Naive thymus-derived CD8-positive, alpha-beta T cell (primary cell): ENCODE results near the gene SARS1. TPM values are rescaled to one million over a fixed set of nuclear protein-coding genes. Genes with fewer than 3 reads are reported as not detected.

Source experiments
- ATAC-seq, 2 donors: fragments of 150-1000 bp; cut with Tn5 transposase in 1 of 2; sonication (Bioruptor Pico), chemical (Tn5 transposase) in 1 of 2; 1 replicate in 1 of 2; 2 replicates in 1 of 2; pipeline ENCODE4 v1.10.0; 2021; ENCODE audit warnings: mild to moderate bottlenecking in 2 of 2, moderate library complexity in 2 of 2
- POLR2A ChIA-PET: fragments of 350-600 bp; sonication (Branson Sonifier 250); formaldehyde crosslinking; loops from one replicate; lab custom pipeline; 2021; ENCODE audit warnings: antibody characterized with exemption; lab: Charles Lee
- DNase-seq, 10 donors: peaks; one replicate each; pipeline versions ENCODE4 v3.0.0 to v3.0.0-alpha.2; 2020 to 2022
- H3K27ac Mint-ChIP-seq, 10 donors: one replicate each; pipeline ENCODE4 v1.8.0; 2020 to 2022; ENCODE audit warnings: mild to moderate bottlenecking in 10 of 10, mixed read lengths in 10 of 10, moderate library complexity in 4 of 10, inconsistent platforms in 1 of 10
- H3K27me3 Mint-ChIP-seq, 5 donors: one replicate each; pipeline ENCODE4 v1.8.0; 2021 to 2022; ENCODE audit warnings: mixed read lengths in 5 of 5
- H3K36me3 Mint-ChIP-seq, 3 donors: one replicate each; pipeline ENCODE4 v1.8.0; 2020 to 2022; ENCODE audit warnings: mixed read lengths in 3 of 3, mild to moderate bottlenecking in 2 of 3, inconsistent platforms in 1 of 3
- H3K4me1 Mint-ChIP-seq, 4 donors: one replicate each; pipeline ENCODE4 v1.8.0; 2021 to 2022; ENCODE audit warnings: mixed read lengths in 4 of 4
- H3K4me3 Mint-ChIP-seq, 10 donors: one replicate each; pipeline ENCODE4 v1.8.0; 2020 to 2022; ENCODE audit warnings: mild to moderate bottlenecking in 10 of 10, mixed read lengths in 10 of 10, moderate library complexity in 6 of 10, inconsistent platforms in 1 of 10
- H3K9me3 Mint-ChIP-seq, 9 donors: one replicate each; pipeline ENCODE4 v1.8.0; 2020 to 2022; ENCODE audit warnings: mixed read lengths in 9 of 9, mild to moderate bottlenecking in 3 of 9, inconsistent platforms in 1 of 9, moderate library complexity in 1 of 9
- polyA plus RNA-seq, 3 donors: library from polyadenylated mRNA; unstranded; fragments of 300-500 nt; fragmentation: Illumina TruSeq; gene quantifications; one replicate each; pipeline ENCODE4 v1.2.3, GENCODE V29; 2021
- total RNA-seq, 8 experiments: library from RNA in 2 of 8; stranded (reverse) in 2 of 8; gene quantifications; one replicate each; pipeline ENCODE4 v1.2.3 and lab custom pipeline; 2021 to 2026

SARS1 gene
- total and polyA plus RNA-seq, 5 experiments from 2014 or later, result 117 to 211 (median 154) TPM

- ATAC-seq, result no peak
- Mint-ChIP-seq H3K4me3 (no peak overlapping the region), H3K27ac (peak overlapping the region in 2 of 10 donors; percentile 13 to 47), H3K9me3 (no peaks in the 10 kb centered on the region), H3K4me1 (peaks cover 13 to 27% (median 18%) of the 10 kb centered on the region in 4 donors), H3K27me3 (peaks cover 0 to 4% (median 0%) of the 10 kb centered on the region in 5 donors), H3K36me3 (peaks cover 0 to 62% (median 6%) of the 10 kb centered on the region in 3 donors)
- POLR2A ChIA-PET, result no interaction called here
- DNase-seq, result no peak
Measured at GRCh38 chr1:109237512-109237911, 23.8 kb downstream of the SARS1 start.

GRCh38 chr1:109238382-109238781 is 24.7 kb downstream of the SARS1 start:
- H3K27me3 Mint-ChIP-seq, result peaks cover 0 to 5% (median 0%) of the 10 kb centered on the region in 5 donors

GRCh38 chr1:109239047-109239408 is 25.3 kb downstream of the SARS1 start:
- POLR2A ChIA-PET, result interaction anchor here (0.6 to 1.0 kb wide), 2 partner anchors 18 to 25 kb away, joined by 4 to 5 read pairs; partner anchors contain the start of gene SARS1
- H3K27me3 Mint-ChIP-seq, result peaks cover 0 to 5% (median 0%) of the 10 kb centered on the region in 5 donors
- no peak for ATAC-seq
- no peaks in the 10 kb centered on the region for H3K9me3 Mint-ChIP-seq
- peaks cover 0 to 50% (median 5%) of the 10 kb centered on the region in 3 donors for H3K36me3 Mint-ChIP-seq
- peaks cover 17 to 30% (median 22%) of the 10 kb centered on the region in 4 donors for H3K4me1 Mint-ChIP-seq
- no peak overlapping the region for H3K4me3 Mint-ChIP-seq
- H3K27ac Mint-ChIP-seq, result peak overlapping the region in 4 of 10 donors; percentile 24 to 89 (median 48)
- no peak for DNase-seq

More at GRCh38 chr1:109238382-109238781, 24.7 kb downstream of the SARS1 start:
- no peak overlapping the region for H3K4me3 Mint-ChIP-seq
- H3K36me3 Mint-ChIP-seq, result peaks cover 0 to 54% (median 5%) of the 10 kb centered on the region in 3 donors
- ATAC-seq (no peak), DNase-seq (no peak)
- peaks cover 17 to 30% (median 22%) of the 10 kb centered on the region in 4 donors for H3K4me1 Mint-ChIP-seq
- peak overlapping the region in 1 of 10 donors; percentile 7 for H3K27ac Mint-ChIP-seq
- POLR2A ChIA-PET, result interaction anchor here (0.6 kb wide), 2 partner anchors 17 to 20 kb away, joined by 3 to 5 read pairs; no protein-coding TSS in a partner anchor
- no peaks in the 10 kb centered on the region for H3K9me3 Mint-ChIP-seq

- DNase-seq (peak in 3 of 10 donors; percentile 11 to 27 (median 26)), ATAC-seq (peak; percentile 79 to 85)
- Mint-ChIP-seq H3K27me3 (peaks cover 0 to 7% (median 5%) of the 10 kb centered on the region in 5 donors), H3K27ac (peak overlapping the region; percentile 20 to 89 (median 64)), H3K36me3 (peaks cover 0 to 46% (median 5%) of the 10 kb centered on the region in 3 donors), H3K9me3 (no peaks in the 10 kb centered on the region), H3K4me3 (no peak overlapping the region), H3K4me1 (peaks cover 21 to 27% (median 24%) of the 10 kb centered on the region in 4 donors)
- POLR2A ChIA-PET, result interaction anchor here (1.0 kb wide), 1 partner anchor 26 kb away, joined by 4 read pairs; the partner anchor contains the start of gene SARS1
Measured at GRCh38 chr1:109239409-109240068, 25.8 kb downstream of the SARS1 start.

- DNase-seq (peak in 2 of 10 donors; percentile 16 to 18), ATAC-seq (peak in 1 of 2 donors; percentile 16)
- POLR2A ChIA-PET, result interaction anchor here (0.6 to 1.6 kb wide), 2 partner anchors 13 to 22 kb away, joined by 3 to 4 read pairs; no protein-coding TSS in a partner anchor
- H3K4me1 Mint-ChIP-seq, result peaks cover 19 to 23% (median 22%) of the 10 kb centered on the region in 4 donors
- H3K4me3 Mint-ChIP-seq, result peak overlapping the region in 1 of 10 donors; percentile 36
- H3K27me3 Mint-ChIP-seq, result peaks cover 0 to 10% (median 6%) of the 10 kb centered on the region in 5 donors
- H3K27ac Mint-ChIP-seq, result peak overlapping the region in 7 of 10 donors; percentile 62 to 89 (median 78)
- peaks cover 0 to 37% (median 5%) of the 10 kb centered on the region in 3 donors for H3K36me3 Mint-ChIP-seq
- no peaks in the 10 kb centered on the region for H3K9me3 Mint-ChIP-seq
Measured at GRCh38 chr1:109240158-109241152, 26.7 kb downstream of the SARS1 start.

- peak overlapping the region in 3 of 10 donors; percentile 22 to 36 (median 29) for H3K4me3 Mint-ChIP-seq
- DNase-seq (no peak), ATAC-seq (peak in 1 of 2 donors; percentile 31)
- peaks cover 0 to 28% (median 0%) of the 10 kb centered on the region in 3 donors for H3K36me3 Mint-ChIP-seq
- H3K9me3 Mint-ChIP-seq, result no peaks in the 10 kb centered on the region
- peaks cover 0 to 10% (median 6%) of the 10 kb centered on the region in 5 donors for H3K27me3 Mint-ChIP-seq
- POLR2A ChIA-PET, result interaction anchor here (0.7 to 1.6 kb wide), 2 partner anchors 12 to 1909 kb away, joined by 3 to 4 read pairs; no protein-coding TSS in a partner anchor
- H3K27ac Mint-ChIP-seq, result peak overlapping the region in 7 of 10 donors; percentile 10 to 95 (median 63)
- peaks cover 19 to 23% (median 22%) of the 10 kb centered on the region in 4 donors for H3K4me1 Mint-ChIP-seq
Measured at GRCh38 chr1:109241344-109241743, 27.6 kb downstream of the SARS1 start.

GRCh38 chr1:109241841-109242345 is 28.2 kb downstream of the SARS1 start:
- H3K27ac Mint-ChIP-seq, result peak overlapping the region in 9 of 10 donors; percentile 10 to 95 (median 60)
- no peak for DNase-seq
- H3K4me1 Mint-ChIP-seq, result peaks cover 19 to 23% (median 22%) of the 10 kb centered on the region in 4 donors
- H3K36me3 Mint-ChIP-seq, result peaks cover 0 to 22% (median 0%) of the 10 kb centered on the region in 3 donors
- ATAC-seq, result no peak
- H3K27me3 Mint-ChIP-seq, result peaks cover 0 to 12% (median 6%) of the 10 kb centered on the region in 5 donors
- H3K9me3 Mint-ChIP-seq, result no peaks in the 10 kb centered on the region
- POLR2A ChIA-PET, result interaction anchor here (0.6 to 0.7 kb wide), 2 partner anchors 115 to 1908 kb away, joined by 3 read pairs; no protein-coding TSS in a partner anchor
- peak overlapping the region in 8 of 10 donors; percentile 2 to 60 (median 35) for H3K4me3 Mint-ChIP-seq

GRCh38 chr1:109242387-109242786 is 28.7 kb downstream of the SARS1 start:
- H3K27ac Mint-ChIP-seq, result peak overlapping the region in 8 of 10 donors; percentile 3 to 95 (median 64)
- ATAC-seq, result no peak

GRCh38 chr1:109243221-109243620 is 29.5 kb downstream of the SARS1 start:
- peaks cover 0 to 12% (median 6%) of the 10 kb centered on the region in 5 donors for H3K27me3 Mint-ChIP-seq
- H3K4me3 Mint-ChIP-seq, result no peak overlapping the region
- DNase-seq (no peak), ATAC-seq (no peak)
- no peaks in the 10 kb centered on the region for H3K9me3 Mint-ChIP-seq
- H3K27ac Mint-ChIP-seq, result peak overlapping the region in 2 of 10 donors; percentile 20 to 95
- peaks cover 21 to 23% (median 23%) of the 10 kb centered on the region in 4 donors for H3K4me1 Mint-ChIP-seq
- peaks cover 0 to 9% (median 0%) of the 10 kb centered on the region in 3 donors for H3K36me3 Mint-ChIP-seq
- POLR2A ChIA-PET, result interaction anchor here (0.7 kb wide), 2 partner anchors 23 to 29 kb away, joined by 3 read pairs; partner anchors contain the start of gene SARS1

More at GRCh38 chr1:109242387-109242786, 28.7 kb downstream of the SARS1 start:
- peaks cover 0 to 17% (median 0%) of the 10 kb centered on the region in 3 donors for H3K36me3 Mint-ChIP-seq
- no peaks in the 10 kb centered on the region for H3K9me3 Mint-ChIP-seq
- H3K4me3 Mint-ChIP-seq, result peak overlapping the region in 5 of 10 donors; percentile 11 to 60 (median 34)
- no peak for DNase-seq
- H3K27me3 Mint-ChIP-seq, result peaks cover 0 to 12% (median 6%) of the 10 kb centered on the region in 5 donors
- POLR2A ChIA-PET, result no interaction called here
- peaks cover 21 to 23% (median 22%) of the 10 kb centered on the region in 4 donors for H3K4me1 Mint-ChIP-seq

GRCh38 chr1:109243860-109244552 is 30.3 kb downstream of the SARS1 start:
- H3K9me3 Mint-ChIP-seq, result no peaks in the 10 kb centered on the region
- H3K27ac Mint-ChIP-seq, result peak overlapping the region in 1 of 10 donors; percentile 55
- DNase-seq (no peak), ATAC-seq (no peak)
- POLR2A ChIA-PET, result interaction anchor here (0.6 to 0.7 kb wide), 2 partner anchors 30 to 290 kb away, joined by 3 to 4 read pairs; partner anchors contain the start of gene SARS1
- H3K4me1 Mint-ChIP-seq, result peaks cover 21 to 26% (median 23%) of the 10 kb centered on the region in 4 donors
- peaks cover 0 to 12% (median 6%) of the 10 kb centered on the region in 5 donors for H3K27me3 Mint-ChIP-seq
- H3K4me3 Mint-ChIP-seq, result no peak overlapping the region
- H3K36me3 Mint-ChIP-seq, result peaks cover 0 to 1% (median 0%) of the 10 kb centered on the region in 3 donors
